Cortex of kidney (tissue), 1 donor: ENCODE results near the gene DMD.
"Not testable (repeated sequence)": the region's sequence is repeated elsewhere in the genome, so short reads cannot be mapped to it uniquely, and the experiment has no call there.

Source experiments
- DNase-seq: peaks from one replicate; lab custom pipeline; 2025; lab: John Stamatoyannopoulos, UW

Gene DMD

DNA sequence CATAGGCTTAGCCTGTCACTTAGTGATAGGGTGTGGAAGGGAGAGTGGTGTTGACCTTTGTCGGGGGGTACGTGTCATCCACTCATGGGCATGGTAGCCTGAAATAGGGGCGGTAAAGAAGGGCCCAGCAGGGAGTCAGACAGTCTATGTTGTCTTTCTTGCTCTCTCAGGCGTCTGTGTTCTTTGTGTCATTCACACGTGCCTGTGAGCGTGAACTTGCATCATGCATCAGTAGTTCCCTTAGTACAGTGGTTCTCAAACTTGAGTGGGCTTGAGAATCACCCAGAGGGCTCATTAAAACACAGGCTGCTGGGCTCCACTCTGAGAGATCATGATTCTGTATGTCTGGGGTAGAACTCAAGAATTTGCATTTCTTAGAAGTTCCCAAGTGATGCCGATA, 1688.6 kb downstream of the DMD start:
- DNase-seq: no peak

DNA sequence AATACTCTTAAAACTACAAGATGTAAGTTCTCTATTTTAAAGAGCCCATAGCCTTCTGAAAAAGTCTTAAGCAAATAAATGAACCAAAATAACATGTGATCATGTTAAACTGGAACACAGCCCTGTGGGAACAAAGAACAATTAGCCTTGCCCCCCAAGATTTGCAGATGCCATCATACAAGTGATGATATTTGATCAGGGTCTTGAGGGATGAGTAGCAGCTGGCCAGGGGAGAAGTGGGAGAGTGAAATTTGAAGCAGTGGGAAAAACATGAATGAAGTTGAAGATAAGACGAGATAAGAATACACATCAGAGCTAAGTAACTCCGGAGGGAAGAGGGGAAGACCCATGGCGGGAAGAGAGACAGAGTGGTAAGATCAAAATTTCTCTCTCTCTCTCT, 1689.4 kb downstream of the DMD start:
- DNase-seq: no peak

DNA sequence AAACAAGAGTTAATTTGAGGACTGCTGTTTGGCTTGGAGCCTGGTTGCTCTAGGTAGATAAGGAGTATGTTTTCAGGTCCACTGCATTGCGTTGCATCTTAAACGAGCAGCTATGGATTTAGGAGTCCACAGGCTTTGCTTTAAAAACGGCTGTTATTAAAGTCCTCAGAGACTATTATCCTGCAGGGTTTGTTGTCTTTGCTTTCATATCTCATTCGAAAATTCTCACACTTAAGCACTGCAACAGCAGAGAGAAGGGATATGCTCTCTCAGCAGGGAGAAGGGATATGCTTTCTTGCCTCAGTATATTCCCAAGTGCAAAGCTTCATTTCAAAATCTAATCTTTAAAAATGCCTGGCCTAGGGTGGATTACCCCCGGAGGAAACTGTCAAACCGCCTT, 1694.8 kb downstream of the DMD start:
- DNase-seq: no peak

DNA sequence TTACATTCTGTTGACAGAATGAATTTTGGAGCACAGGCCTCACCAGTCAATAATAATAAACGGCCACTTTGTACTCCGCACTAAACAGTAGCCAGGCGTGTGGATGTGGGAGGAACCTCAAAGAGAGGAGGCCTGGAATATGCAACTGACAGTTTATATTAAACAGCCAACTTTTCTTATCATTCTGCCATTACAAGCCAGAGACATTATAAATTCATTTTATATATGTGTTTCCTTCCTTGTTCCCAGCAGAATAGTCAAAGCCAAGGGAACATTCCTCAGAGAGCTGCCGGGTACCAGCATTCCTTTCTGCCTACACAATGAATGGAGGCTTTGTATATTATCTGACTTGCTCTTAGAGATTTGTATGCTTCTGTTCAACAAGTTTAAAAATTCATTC, 1703.0 kb downstream of the DMD start:
- no peak for DNase-seq

DNA sequence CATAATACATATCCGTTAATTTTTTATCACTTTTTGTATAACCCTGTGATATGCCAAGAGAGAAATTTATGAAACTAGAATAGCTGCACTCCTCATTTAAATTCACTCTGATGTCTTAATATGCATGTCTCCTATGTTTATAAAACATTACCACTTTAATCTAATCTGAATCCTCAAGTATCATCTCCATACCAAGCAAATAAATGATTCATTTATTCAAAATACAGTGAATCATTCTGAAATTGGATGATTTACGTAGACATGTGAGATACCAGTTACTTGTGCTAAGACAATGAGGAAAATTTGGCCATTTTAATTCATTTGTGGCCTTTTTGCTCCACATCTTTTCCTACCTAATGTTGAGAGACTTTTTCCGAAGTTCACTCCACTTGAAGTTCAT, 1704.4 kb downstream of the DMD start:
- DNase-seq: no peak

DNA sequence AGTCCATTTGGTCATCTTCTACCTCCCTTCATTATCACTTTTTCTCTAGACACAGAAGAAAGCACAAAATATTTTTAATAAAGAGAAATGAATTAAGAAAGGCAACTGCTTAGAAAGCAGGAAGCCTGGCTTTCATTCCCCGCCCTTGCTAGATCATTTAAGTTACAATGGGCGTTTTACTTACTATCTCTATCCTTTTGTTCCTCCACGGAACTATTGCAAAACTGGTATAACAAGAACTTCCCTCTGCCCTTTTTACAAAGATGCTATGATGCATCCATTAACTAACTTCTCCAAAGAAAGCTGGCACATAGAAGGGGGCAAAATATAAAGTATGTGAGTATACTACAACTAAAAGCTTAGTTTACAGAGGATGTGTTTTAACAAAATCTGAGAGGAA, 1705.0 kb downstream of the DMD start:
- no peak for DNase-seq

DNA sequence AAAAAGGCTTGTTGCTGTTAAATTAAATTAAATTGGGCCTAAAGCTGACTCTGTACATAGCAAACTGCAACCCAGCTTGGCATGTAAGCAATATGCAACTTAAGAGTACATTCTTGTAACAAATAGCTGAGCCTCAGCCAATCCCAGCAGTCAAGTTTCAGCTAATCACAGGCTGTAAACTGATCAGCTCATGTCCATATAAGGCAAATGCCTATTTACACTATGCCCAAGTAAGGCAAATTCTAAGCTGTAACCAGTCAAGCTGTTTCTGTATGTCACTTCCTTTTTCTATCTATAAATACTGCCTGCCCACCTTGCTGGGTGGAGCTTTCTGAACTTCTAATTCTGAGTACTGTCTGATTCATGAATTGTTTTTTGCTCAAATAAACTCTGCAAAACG, 1710.4 kb downstream of the DMD start:
- DNase-seq: no peak

DNA sequence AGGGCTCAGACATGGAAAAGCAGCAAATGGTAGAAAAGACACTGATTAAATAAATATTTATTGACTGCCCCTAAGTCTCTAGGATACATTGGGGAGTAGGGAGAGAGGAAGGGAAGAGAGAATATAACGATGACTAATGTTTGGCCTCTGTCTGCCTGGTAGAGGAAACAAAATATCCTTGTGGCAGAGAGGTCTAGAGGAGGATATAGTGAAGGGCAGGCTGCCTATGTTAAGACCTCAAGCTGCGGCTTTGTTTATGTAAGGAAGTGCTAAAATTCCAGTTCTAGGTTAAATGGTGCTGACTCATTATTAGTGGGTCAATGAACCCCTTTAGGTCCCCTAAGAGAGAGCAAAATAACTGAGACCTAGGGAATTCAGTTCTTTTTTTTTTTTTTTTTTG, 1712.2 kb downstream of the DMD start:
- no peak for DNase-seq

DNA sequence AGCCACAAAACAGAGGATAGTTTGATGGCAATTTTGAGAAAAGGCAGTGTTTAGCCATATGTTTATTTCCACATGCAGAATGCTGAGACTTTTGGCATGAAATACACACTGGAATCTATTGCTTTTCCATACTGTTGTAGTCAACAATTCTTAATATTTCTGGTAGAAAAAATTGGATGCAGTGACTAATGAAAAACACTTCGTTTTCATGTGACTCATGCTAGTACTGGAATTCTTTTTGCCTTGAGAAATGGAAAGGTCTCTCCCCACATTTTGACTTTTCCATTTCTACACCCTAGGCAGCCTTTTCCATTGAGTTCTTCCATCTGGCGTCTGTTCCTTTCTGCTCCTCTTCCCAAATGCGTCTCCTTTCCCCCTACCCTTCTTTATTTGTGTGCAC, 1714.3 kb downstream of the DMD start:
- DNase-seq: no peak

DNA sequence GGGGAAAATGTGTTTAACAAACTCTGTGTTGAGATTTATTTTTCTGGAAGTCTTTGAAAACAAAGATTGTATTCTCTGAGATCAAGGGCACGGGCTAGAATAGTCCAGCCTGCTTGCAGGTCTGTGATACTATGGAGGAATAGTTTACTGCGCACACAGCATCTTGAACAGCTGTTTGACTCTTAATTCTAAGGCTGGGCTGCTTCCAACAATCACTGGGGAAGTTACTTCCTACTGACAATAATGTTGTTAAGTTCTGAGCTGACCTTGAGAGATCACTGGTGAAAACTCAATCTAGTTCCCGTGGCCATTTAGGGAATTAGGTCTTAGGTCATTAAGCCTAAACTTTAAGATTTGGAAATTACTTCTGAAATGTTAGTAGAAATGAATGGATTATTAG, 1723.4 kb downstream of the DMD start:
- DNase-seq: no peak

DNA sequence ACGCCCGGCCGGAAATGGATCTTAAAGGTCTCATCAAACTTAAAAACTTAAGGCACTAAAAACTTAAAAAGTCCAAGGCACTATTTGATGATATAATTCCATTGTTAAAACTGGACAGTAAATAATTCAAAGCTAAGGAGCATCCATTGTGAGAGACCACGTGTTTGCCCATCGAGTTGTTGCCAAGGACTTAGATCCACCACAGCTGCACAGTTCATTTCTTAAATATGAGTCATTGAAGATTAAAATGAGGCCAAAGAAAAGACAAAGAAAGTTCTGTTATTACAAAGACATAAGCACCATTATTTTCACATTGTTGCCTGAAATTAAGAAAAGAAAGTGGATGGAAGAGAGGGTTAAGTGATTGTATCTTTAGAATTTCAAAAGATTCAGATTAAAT, 1728.0 kb downstream of the DMD start:
- no peak for DNase-seq

DNA sequence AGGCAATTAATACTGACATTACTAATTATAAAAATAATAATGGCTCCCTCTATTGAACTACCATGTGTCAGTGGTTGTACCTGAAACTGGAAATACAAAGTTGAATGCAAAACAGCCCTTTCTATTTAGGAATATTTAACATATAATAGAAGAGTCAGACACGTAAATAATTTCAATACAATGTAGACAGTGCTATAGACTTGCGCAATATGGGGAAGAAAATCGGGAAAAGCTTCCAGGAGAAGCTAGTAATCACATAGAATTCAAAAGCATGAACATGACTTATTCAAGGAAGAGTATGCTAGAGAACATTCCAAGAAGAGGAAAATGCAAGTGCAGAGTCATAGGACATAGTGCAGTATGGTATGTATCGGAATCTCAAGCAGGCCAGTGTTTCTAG, 1730.7 kb downstream of the DMD start:
- DNase-seq: no peak

DNA sequence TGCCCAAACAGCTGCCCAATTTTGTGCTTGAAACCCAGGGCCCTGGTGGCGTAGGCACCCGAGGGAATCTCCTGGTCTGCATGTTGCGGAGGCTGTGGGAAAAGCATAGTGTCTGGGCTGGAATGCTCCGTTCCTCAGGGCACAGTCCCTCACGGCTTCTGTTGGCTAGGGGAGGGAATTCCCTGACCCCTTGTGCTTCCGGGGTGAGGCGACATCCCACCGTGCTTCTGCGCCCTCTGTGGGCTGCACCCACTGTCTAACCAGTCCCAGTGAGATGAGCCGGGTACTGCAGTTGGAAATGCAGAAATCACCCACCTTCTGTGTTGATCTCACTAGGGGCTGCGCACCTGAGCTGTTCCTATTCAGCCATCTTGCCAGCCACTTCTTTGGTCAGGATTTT, 1740.1 kb downstream of the DMD start:
- DNase-seq: no peak

DNA sequence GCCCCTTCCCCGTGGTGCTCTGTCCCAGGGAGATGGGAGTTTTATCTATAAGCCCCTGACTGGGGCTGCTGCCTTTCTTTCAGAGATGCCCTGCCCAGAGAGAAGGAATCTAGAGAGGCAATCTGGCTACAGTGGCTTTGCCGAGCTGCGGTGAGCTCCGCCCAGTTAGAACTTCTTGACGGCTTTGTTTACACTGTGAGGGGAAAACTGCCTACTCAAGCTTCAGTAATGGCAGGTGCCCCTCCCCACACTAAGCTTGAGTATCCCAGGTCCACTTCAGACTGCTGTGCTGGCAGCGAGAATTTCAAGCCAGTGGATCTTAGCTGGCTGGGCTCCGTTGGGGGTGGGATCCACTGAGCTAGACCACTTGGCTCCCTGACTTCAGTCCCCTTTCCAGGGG, 1740.6 kb downstream of the DMD start:
- not testable (repeated sequence) for DNase-seq

DNA sequence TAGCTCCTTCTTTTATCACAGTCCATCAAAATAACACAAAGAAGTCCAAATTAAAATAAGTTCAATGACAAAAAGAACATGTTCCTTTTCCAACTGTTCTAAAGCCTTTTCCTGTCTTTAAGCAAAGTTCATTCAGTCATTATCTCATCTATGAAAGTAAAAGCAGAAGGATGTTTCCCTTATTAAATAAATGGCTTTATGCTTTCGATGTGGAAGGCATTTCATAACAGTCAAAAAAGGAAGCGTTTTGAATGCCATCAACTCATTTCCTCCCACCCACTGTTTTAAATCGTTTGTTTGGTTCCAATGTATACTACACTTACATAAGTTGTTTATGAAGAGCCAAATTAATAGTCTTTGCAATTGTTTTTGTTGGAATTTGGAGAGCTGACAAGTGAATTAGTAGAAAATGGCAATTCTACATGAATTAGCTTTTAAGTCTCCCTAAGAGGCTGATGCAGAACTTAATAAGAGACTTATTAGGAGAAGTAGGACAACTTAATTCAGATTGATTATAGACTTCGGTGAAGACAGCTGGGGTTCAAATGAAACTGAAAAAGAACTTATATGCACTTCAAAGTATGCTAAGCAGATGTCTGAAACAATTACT, 1746.9 kb downstream of the DMD start:
- DNase-seq: no peak

DNA sequence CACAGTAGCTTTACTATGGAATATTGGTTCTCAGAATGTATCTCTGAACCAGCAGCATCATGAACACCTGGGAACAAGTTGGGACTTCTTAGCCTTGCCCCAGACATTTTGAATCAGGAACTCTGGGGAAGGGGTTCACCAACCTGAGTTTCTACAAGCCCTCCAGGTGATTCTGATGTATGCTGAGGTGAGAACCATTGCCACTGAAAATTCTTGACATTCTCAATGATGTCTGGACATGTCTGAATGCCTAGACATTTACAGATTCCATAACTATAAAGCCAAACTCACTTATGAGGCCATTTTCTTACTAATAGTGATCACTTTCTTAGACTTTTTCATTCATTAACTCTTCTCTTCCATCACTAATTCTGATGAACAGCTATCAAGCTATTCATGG, 1750.1 kb downstream of the DMD start:
- no peak for DNase-seq

DNA sequence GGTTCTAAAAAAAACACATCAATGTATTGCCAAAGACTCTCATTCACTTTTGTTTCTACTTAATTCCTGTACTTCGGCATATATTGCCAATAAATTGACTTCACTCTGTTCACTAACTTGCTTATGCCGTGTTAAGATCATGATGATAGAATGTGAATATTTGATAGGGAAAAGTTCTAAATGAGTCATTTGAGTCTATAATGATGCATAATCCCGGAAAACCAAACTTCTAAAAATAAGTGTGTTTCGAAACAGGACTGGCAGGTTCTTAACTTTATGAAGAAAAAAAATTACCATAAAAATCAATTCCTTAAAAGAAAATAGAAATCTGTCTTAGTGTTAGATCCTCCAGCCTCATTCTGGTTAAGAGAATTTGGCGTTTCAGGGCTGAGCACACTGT, 1752.0 kb downstream of the DMD start:
- DNase-seq: no peak

DNA sequence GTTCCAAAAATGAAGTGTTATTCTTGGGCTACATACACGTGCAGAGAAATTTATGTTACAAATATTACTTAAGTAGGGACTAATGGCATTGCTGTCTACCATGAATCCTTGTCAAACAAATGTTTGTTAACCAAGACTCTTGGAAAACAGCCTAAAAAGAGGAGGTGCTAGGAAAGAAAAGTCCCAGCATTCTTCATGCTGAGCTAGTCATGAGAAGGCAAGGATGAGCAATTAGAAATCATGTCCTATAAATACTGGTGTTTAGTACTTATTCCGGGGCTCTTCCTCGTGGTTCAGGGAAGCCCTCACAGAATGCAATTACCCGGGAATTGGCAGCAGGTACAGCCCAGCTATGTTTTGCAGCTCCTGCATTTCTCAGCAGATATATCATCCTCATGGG, 1761.4 kb downstream of the DMD start:
- no peak for DNase-seq

DNA sequence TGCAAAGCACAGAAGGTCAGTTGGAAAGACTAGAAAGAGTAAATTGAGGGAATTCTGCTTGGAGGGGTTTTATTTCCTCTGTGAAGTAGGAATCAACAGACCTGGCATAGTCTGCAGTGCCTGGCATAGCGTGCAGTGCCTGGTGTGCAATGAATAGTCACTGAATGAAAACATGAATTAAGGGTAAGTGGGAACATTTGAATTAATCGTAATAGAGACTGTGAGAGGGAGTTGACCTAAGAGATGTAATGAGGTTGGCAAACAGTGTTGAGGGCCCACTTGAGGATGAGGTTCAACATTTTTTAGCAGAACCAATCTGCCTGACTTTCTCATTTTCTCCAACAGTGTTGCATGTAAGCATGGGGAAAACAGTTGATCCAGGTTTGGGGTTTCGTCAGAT, 1762.3 kb downstream of the DMD start:
- no peak for DNase-seq

DNA sequence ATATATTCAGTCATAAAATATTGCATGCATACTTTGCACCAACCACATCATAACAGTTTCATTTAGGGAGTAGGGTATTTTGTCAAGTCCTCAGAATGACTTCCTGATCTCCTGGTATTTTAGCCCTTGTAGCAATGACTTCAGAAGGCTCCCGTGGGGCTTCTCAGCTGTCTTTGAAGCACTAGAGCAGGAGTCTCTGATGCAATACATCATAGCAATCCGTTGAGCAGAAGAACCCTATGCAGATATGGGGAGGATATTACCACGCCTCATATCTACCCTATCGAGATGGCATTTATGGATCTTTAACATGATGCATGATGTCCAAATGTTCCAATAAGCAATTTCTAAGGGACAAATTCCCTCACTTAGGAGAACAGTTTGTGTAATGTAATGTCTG, 1765.8 kb downstream of the DMD start:
- no peak for DNase-seq

DNA sequence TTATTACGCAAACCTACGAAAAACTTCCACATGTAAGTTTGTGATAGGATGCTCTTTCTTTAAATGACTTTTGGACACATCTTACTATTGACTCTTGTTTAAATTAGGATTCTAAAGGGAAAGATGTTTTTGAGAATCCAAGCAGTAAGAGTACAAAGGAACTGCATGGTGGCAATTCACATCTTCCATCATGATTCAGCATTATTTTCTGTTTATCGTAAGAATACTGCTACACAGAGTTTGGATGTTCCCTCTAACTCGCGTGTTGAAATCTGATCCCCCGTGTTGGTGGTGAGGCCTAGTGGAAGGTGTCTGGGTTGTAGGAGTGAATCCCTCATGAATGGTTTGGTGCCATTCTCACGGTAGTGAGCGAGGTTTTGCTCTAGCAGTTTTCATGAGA, 1767.7 kb downstream of the DMD start:
- no peak for DNase-seq

DNA sequence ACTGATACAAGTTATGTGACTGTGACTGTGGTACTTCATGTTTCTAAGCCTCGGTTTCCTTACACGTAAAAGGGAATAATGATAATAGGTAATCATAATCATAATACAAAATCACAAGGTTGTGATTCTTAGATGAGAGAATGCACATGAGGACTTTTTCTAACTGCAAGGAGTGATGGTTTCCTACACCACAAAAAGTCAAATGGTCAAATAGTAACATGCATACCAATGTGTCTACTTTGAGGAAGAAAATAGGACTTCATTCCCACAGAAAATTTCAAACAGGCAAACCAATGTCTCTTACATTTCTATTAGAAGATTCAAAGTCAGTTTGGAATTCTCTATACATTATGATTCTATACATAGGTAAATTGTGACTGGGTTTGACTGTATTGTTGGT, 1770.8 kb downstream of the DMD start:
- DNase-seq: no peak

DNA sequence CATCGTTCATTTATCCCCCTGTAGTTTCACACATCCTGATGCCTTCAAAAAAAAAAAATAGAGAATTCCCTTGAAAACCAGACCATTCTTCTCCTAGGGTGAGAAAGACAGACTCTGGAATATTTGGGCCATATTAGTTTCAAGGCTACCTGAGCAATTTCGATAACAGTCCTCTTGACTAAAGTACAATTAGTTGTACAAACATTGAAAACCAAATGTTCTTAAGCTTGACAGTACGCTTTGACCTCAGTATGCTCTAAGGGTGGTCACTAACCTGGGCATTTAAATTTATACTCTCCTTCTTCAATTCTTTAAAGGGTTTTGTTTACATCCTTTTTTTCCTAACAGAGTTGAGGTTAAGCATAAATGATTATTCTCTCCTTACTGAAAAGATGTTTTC, 1774.9 kb downstream of the DMD start:
- no peak for DNase-seq

DNA sequence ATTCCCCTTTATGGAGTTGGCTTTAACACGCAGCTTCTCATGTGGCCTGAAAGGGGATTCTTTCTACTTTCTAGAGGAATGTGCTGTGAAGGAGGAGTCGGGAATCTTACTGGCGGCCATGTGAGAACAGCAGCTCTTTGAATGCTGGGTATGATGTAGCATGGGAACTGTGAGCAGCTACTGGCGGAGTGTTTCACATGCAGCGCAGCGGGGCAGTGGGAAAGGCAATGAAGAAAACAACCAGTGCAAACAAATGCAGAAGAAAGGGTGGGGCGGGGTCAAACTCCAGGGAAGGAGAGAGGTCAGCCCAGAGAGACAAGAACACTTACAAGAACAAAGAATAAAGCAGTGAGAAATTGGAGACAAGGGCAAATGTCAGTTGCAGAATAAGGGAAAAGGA, 1775.8 kb downstream of the DMD start:
- DNase-seq: no peak

DNA sequence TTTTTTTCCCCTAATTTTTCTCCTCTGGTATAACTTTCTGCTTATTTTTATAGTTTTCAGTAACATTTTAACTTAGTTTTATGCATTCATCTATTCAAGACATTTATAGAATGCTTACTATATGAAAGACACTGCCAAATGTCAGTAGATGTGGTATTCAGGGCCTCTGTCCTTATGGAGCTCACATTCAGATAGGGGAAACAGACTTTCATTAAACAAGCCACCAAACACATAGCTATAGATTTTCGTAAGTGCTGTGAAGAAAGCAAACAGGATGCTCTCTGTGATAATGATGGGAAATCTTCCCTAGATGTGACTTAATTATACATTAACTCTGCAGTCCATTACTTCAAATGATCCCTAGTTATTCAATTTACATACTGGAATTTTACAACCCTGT, 1777.5 kb downstream of the DMD start:
- DNase-seq: no peak
